Mesodermal cell (in vitro differentiated cells): ENCODE measurements around the gene SPG7.

ENCODE experiments used
- H3K27ac ChIP-seq: 2 replicates; pipeline ENCODE4 v1.7.0; 2013; ENCODE audit warnings: mild to moderate bottlenecking, low read depth, low read length, moderate library complexity; ENCODE audit not compliant: severe bottlenecking
- H3K36me3 ChIP-seq: 2 replicates; pipeline ENCODE4 v1.7.1; 2013; ENCODE audit warnings: mild to moderate bottlenecking, low read length, moderate library complexity; ENCODE audit not compliant: control insufficient read depth, insufficient read depth
- H3K4me1 ChIP-seq: one replicate; pipeline ENCODE4 v1.7.1; 2013; ENCODE audit warnings: mild to moderate bottlenecking, low read length; ENCODE audit not compliant: insufficient read depth, control insufficient read depth, poor library complexity, severe bottlenecking
- H3K4me3 ChIP-seq: 2 replicates; pipeline ENCODE4 v1.7.0; 2013; ENCODE audit warnings: low read length, control low read depth, mild to moderate bottlenecking; ENCODE audit not compliant: insufficient read depth, poor library complexity, severe bottlenecking; ENCODE audit errors: extremely low read depth
- H3K9me3 ChIP-seq: 2 replicates; pipeline ENCODE4 v1.7.1; 2013; ENCODE audit warnings: mild to moderate bottlenecking, low read length, moderate library complexity; ENCODE audit not compliant: control insufficient read depth
- WGBS, 2 experiments: methylation state at CpG; one replicate each; pipeline ENCODE4 v1.1.5; 2013; ENCODE audit warnings: missing lambda C conversion rate in 2 of 2; ENCODE audit not compliant: insufficient coverage in 2 of 2; 5-methylcytosine and 5-hydroxymethylcytosine counted together

Gene SPG7

DNA sequence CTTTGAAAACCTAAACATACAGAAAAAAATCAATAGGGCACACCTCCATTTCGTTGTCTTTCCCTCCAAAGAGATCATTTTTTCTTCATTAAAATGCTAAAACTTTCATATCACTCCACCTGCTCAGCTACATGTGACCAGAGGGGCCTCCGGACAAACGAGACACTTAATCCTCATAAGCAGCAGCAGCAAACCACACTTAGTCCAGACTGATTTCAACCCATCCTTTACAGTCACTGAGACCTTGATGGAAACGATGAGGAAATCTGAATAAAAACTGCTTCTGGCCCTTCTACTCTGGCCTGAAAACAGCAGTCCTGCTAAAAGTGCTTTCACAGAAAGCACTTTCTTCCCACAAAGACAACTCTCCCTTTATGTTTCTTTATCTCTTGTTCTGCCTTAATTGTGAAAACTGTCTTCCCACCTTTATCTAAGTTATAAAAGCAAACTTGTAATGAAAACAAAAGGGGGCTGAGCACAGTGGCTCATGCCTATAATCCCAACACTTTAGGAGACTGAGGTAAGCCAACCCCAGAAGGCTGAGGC lies 22.4 kb upstream of the SPG7 start:
- no peaks in the 10 kb centered on the region for H3K9me3 ChIP-seq
- WGBS, 2 experiments: 93 to 96% methylated on average over 3 to 4 of the region's 4 CpGs
- H3K36me3 ChIP-seq: peaks cover 17% of the 10 kb centered on the region
- H3K4me1 ChIP-seq: peaks cover 28% of the 10 kb centered on the region
- no peak overlapping the region for H3K4me3 ChIP-seq
- no peak overlapping the region for H3K27ac ChIP-seq

DNA sequence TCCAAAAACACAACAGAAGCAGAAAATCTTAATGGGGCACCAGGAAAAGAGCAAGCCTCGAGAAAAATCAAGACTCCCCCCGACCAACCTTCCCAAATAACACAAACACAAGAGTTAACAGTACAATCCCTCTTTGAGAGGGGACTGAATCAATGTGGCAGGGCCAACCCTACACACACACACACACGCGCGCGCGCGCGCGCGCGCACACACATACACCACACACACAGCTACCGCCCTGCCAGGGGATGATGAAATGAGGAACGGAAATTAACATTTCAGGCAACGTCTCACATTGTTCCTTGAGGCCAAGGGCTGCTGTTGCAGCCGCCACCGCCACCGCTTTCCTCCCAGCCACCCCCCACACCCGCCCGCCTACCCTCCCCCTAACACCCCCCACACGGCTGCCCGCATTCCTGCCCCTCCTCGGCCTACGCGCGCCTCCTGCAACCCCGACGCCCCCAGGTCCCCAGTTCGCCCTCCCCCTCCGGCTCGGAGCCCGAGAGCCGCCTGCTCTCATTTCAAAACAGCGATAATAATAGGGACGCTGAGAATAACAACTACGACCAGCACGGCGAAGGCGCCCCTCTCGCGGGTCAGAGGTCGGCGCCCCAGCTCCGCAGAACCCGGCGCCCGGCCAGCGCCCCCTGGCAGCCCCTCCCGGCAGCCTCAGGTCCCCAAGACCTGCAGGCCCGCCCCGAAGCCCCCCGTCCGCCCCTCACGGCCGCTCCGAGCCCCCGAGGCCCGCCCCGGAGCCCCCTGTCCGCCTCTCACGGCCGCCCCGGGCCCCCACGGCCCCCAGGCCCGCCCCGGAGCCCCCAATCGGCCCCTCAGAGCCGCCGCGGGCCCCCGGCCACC lies 18.9 kb upstream of the SPG7 start:
- Histone ChIP-seq H3K36me3 (peaks cover 13% of the 10 kb centered on the region), H3K9me3 (no peaks in the 10 kb centered on the region), H3K4me3 (peak overlapping the region; percentile 83), H3K4me1 (peaks cover 9% of the 10 kb centered on the region), H3K27ac (peak overlapping the region; percentile 93)
- WGBS, 2 experiments: 1% methylated on average over 26 to 31 of the region's 71 CpGs

DNA sequence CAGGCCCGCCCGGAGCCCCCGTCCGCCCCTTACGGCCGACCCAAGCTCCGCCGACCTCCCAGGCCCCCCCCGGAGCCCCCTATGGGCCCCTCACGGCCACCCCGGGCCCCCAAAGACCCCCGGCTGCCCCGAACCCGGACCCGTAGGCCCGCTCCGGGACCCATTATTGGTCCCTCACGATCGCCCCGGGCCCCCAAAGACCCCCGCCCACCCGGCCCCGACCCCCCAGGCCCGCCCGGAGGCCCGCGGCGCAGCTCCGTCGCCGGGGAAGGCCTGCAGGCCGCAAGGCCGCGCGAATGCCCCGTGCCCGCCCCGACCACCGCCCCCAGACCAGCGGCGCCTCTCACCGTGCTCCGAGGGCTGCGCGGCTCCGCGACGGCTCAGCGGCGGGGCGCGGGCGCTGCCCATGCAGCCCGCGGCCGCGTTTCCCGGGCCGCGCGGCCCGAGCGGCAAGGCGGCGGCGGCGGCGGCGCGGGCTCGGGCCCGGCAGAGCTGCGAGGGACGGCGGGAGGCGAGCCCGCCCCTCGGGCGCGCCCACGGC lies 18.2 kb upstream of the SPG7 start:
- Histone ChIP-seq H3K9me3 (no peaks in the 10 kb centered on the region), H3K4me1 (peaks cover 12% of the 10 kb centered on the region), H3K27ac (peak overlapping the region; percentile 93), H3K4me3 (peak overlapping the region; percentile 83), H3K36me3 (peaks cover 13% of the 10 kb centered on the region)
- 0 to 1% methylated on average over 36 to 38 of the region's 81 CpGs for WGBS, 2 experiments

DNA sequence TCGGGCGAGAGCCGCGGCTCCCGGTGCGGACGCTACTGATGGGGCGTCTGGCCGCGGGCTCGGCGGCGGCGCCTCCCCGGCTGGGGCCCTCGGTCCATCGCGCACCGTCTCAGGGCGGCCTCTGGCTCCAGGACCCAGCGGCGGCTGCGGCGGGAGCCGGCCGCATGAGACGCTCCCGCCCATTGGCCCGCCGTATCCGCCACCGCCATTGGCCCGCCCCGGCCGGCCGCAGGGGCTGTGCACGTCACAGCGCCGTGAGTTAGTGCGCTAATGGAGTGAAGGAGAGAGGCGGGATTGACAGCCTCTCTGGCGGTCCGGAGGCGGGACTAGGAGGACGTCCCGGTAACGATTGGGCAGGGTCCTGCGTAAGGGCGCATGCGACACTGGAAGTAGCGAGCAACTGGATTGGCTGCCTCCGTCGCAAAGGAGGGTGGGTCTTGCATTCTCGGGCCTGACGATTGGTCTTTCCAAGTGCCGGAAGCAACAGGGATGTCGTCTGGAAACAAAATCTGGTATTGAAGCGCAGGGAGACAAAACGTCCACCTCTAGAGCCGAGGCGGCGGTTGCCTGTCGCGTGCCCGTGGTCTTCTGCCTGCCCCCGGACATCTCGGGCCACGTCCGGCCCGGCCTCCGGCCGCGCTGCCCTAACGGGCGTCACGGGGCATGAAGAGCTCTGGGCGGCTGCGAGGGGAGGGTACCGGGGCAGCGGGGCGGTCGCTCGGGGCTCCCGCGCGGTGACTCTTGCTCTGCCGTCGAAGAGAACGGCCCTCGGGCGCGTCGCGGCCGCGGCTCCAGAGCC lies 17.6 kb upstream of the SPG7 start, which contains the start of gene ANKRD11:
Gene ANKRD11, minus strand, starts transcription at position 123 of the 799 bp plus-strand sequence. CDS start 173,542 bp downstream, outside the sequence.
- Histone ChIP-seq H3K4me1 (peaks cover 14% of the 10 kb centered on the region), H3K36me3 (peaks cover 13% of the 10 kb centered on the region), H3K27ac (peak within 1 kb of the TSS; percentile 93), H3K4me3 (peak within 1 kb of the TSS; percentile 83), H3K9me3 (no peaks in the 10 kb centered on the region)
- WGBS, 2 experiments: 0% methylated on average over 67 to 91 of the region's 96 CpGs

DNA sequence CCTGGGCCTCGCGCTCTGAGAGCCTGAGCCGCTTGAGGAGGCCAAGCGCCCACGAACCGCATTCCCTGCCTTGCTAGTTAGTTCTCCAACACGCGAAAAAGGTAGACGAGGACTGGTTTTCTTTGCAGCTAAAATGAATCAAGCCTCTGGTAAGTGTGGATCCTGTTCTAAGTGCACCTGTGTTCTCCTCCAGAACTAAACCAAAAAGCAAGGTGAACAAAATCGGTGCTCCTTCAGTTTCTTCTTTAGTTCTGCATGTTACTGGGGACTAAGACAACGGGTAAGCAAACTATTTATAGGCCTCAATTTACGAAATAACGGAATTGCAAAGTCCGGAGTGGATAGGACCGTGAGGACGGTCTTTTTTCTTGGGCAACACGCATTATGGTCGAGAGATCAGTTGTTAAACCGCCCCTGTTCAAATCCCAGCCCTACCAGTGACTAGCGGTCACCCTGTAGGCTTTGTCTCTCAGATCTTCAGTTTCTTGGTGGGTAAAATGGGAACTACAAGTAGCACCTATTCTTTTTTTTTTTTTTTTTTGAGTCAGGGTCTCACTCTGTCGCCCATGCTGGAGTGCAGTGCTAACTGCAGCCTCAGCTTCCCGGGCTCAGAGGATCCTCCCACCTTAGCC lies 16.8 kb upstream of the SPG7 start:
- Histone ChIP-seq H3K9me3 (no peaks in the 10 kb centered on the region), H3K4me3 (peak overlapping the region; percentile 83), H3K36me3 (peaks cover 13% of the 10 kb centered on the region), H3K27ac (peak overlapping the region; percentile 93), H3K4me1 (peaks cover 7% of the 10 kb centered on the region)
- WGBS, 2 experiments: 7% methylated on average over 15 to 20 of the region's 22 CpGs

DNA sequence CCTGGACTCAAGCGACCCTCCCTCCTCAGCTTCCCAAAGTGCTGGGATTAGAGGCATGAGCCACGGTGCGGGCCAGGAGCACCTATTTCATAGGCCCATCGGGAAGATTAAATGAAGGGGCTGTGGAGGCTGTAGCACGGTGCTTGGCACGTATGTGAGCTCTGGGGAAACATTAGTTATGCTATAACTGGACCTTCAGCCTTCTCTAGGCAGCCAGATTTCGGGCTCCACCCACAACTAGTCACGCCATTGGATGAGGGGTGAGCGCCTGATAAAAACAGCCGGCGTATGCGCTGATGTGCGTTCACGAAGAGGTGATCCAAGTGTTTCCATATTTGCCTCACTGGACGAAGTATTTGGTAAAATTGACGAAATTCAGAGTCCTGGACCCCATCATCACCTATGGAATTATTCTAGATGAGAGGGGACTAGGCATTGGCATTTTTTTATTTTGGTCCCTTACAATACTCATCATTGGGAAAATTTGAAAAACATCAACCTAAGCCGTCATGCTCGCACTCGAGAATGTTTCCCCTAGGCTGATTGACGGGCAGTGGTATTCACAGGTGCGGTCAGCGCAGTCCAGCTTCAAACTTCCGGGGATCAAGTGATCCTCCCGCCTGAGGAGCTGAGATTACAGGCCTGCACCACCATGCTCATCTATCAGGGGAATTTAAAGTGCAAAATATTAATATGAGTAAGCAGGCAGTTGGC lies 16.1 kb upstream of the SPG7 start:
- H3K27ac ChIP-seq: no peak overlapping the region
- H3K4me1 ChIP-seq: peaks cover 5% of the 10 kb centered on the region
- WGBS, 2 experiments: 90 to 96% methylated on average over 20 to 23 of the region's 24 CpGs

DNA sequence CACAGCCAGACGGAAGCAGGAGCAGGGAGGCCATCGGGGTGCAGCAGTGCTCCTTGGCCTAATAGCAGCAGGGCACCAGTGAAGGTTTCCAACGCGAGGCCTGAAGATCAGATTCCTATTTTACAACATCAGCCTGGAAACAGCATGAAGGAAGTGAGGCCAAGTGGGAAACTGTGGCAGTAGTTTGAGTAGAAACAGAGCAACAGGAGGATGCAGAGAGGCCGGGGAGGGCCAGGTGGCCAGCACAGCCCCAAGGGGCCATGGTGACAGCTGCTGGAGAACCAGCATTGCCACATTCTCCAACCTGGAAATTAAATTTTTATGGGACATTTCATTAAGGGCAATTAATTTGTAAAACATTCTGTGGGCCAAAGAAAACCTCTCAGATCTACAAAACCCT lies 14.4 kb upstream of the SPG7 start:
- 91 to 94% methylated on average over 3 to 5 of the region's 5 CpGs for WGBS, 2 experiments
- Histone ChIP-seq H3K9me3 (no peaks in the 10 kb centered on the region), H3K36me3 (peaks cover 4% of the 10 kb centered on the region), H3K4me1 (peaks cover 5% of the 10 kb centered on the region), H3K27ac (no peak overlapping the region), H3K4me3 (no peak overlapping the region)

More for the DNA sequence above, 16.1 kb upstream of the SPG7 start:
- H3K36me3 ChIP-seq: peaks cover 12% of the 10 kb centered on the region
- H3K4me3 ChIP-seq: peak overlapping the region; percentile 83
- H3K9me3 ChIP-seq: no peaks in the 10 kb centered on the region

DNA sequence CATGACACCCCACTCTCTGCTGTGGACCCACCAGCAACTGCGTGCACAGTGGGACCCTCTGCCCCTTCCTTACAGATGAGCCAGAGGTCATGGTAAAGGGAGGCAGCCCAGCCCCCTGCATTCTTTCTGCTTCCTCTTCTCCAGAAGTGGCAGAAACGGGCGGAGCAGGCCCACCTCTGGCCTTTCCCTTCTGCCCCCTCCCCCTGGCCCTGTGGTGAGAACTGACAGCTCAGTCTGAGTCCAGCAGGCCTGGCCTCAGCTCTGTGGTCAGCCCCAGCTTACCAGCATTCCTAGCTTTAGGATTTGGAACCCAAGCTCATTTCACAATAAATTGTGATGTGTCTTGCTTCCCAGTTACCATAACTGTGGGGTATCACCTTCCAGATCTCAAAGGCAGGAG lies 13.1 kb upstream of the SPG7 start:
- WGBS, 2 experiments: 54 to 57% methylated on average over 3 of the region's 3 CpGs
- Histone ChIP-seq H3K36me3 (peaks cover 8% of the 10 kb centered on the region), H3K27ac (peak overlapping the region; percentile 59), H3K4me3 (no peak overlapping the region), H3K4me1 (peaks cover 5% of the 10 kb centered on the region), H3K9me3 (no peaks in the 10 kb centered on the region)

DNA sequence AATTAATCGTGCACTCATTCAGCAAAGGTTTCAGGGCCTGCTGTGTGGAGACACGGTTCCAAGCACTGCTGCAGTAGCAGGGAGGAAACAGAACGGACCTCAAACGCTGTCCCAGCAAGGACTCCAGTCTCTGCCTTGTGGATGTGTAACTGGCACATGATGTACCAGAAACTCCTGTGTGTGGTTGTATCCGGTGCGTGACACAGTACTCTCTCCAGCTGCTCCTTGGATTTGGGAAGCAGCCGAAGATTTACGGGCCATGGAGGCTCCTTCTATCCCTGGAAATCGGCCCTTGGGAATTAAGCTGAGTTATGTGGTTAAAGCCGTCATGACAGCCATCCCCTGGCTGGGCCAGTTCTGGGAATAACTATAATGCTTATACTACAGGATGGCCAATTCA lies 9.4 kb upstream of the SPG7 start:
- 93 to 94% methylated on average over 7 to 10 of the region's 10 CpGs for WGBS, 2 experiments
- Histone ChIP-seq H3K27ac (no peak overlapping the region), H3K9me3 (no peaks in the 10 kb centered on the region), H3K4me3 (no peak overlapping the region), H3K4me1 (peaks cover 11% of the 10 kb centered on the region), H3K36me3 (peaks cover 8% of the 10 kb centered on the region)
